GM19035 (cell line): Measurements from ENCODE around the gene CARD18.

Experiments
- ATAC-seq: cut with Tn5 transposase; IDR thresholded peaks from one replicate; pipeline ENCODE4 v1.9.1; 2021; ENCODE audit not compliant: unreplicated experiment

CARD18 gene, protein sequence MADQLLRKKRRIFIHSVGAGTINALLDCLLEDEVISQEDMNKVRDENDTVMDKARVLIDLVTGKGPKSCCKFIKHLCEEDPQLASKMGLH

DNA sequence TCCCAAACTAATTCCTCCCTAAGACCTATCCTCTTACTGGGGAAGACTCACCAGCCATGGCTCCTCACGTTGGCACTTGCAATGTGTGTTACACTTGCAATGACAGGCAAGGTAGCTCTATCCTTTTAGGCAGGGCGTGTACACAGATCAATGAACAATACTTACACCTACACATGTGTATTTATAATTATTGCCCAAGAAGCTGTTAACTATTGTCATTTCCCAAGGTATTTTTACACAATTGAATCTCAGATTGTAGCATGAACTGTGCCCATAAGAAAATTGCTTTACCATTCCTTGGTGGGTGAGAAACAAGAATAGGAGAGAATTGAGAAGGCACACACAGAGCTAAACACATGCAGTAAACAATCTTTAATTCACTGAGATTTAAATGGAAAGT, at the start of gene CARD18:
Gene CARD18 (minus strand): TSS at position 101 of the 400 bp plus-strand sequence. CDS start 43 bp downstream, at position 58.
- no peak for ATAC-seq

DNA sequence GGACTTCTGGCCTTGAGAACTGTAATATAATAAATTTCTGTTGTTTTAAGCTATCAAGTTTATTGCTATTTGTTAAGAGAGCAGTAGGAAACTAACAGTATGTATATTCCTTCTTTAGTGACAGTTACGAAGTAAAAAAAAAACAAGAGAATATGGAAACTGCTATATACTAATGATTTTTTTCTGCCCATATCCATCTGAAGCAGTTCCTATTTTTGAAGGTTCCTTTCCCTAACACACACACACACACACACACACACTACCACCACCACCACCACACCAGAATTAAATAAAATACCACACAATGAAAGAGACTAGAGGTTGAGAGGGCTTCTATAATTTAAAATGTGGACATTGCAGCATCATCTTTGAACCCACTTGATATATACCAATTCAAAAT, 44.4 kb upstream of the CARD18 start:
- no peak for ATAC-seq

GRCh38 chr11:105183426-105183825, 43.9 kb upstream of the CARD18 start:
- no peak for ATAC-seq

DNA sequence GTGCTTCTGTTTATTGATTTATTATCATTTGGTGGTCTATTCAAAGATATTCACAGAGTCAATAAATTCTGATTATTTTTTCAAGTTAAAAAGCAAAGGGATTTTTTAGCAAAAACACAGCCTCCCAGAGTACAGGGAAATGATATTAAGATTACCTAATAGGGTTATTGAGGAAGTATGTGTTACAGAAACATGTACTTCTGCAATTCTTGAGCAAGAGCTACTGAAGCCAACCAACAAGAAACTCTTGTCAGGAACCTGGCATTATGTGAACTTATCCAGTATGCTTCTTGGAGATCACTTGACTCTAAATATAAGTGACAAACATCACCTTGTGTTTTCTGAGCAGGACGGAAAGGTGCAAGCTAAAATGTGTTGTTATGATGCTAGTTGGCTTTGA, 42.0 kb upstream of the CARD18 start:
- ATAC-seq, result no peak

GRCh38 chr11:105181100-105181499, 41.5 kb upstream of the CARD18 start:
- ATAC-seq, result no peak

DNA sequence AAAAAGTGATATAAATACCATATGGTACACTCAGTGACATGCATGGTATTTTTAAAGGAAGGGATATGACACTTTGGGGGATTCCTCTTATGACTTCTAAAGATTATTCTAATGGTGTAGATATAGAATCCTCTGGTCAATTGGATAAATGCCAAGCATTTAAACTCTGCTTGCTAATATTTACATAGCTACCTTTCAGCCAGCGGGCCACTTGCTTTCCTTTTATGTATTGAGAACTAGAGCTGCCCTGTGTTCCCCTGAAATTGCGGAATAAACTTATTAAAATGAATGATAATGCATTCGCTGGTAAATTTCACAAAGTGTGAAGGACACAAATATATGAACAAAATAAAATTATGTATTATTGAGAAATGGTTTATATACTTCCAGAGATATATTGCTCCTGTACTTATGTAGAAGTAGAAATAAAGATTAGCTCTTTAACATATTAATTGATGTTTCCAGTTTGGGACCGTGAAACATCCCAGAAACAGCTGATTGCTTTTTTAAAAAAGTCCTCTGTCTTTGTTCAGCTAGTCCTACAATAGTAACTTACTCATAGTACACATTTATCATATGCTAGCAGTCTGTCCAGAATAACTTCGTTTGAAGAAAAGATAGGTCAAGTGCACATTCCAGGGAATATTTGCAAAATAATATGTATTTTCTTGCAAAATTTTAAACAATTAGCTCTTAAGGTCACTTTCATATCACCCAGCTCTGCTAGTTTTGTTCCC, 40.1 kb upstream of the CARD18 start:
- ATAC-seq, result no peak

DNA sequence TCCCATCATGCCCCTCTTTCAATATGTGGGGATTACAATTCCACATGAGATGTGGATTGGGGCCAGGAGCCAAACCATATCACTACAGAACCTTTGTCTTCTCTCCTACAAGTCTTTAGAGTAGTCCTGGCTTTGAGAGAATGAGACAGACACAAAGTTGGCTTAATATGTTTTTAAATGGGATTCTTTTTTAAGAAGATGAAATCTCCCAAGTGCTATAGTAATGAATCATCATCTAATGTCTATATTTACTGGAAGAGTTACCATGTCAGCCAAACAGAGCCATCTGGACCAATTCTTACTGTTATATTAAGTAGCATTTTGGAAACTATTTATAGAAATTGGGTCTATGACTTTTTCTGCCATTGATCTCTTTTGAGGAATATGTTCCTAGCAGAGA, 38.1 kb upstream of the CARD18 start:
- ATAC-seq, result no peak

GRCh38 chr11:105168457-105168856, 28.9 kb upstream of the CARD18 start:
- no peak for ATAC-seq

DNA sequence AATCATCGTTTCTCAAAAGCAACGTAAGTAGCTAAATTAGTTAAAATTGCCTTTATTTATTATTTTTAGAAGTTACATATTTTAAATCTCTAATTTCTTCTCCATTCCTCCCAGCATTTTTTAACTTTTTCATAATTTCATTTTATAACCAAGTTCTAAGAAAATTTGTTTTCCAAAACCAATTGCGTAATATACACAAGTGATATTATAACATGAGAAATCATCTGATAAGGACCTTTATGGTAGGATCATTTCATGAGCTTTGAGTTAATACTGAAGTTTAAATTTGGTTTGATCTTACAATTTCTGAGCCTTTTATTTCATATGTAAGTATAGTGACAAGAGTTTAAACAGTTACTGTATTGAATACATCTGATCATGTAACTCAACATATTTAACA, 27.7 kb upstream of the CARD18 start:
- no peak for ATAC-seq

DNA sequence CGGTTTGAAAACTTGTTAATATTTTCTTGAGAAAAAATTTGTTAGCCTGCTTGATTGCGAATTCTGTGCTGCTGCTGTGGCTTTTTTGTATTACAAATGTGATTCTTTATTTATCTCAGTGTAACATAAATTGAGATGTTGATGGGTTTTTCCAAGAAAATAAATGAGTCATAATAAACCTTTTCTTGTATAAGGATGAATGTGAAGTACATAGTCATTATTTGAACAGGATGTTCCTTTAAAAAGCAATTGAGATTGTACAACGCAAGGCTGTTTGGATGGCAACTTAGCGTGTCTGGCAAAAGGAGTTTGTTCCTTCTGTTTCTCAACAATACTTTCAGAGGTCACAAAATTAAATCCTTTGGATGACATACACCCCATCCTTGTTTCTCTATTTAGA, 24.6 kb upstream of the CARD18 start:
- no peak for ATAC-seq

DNA sequence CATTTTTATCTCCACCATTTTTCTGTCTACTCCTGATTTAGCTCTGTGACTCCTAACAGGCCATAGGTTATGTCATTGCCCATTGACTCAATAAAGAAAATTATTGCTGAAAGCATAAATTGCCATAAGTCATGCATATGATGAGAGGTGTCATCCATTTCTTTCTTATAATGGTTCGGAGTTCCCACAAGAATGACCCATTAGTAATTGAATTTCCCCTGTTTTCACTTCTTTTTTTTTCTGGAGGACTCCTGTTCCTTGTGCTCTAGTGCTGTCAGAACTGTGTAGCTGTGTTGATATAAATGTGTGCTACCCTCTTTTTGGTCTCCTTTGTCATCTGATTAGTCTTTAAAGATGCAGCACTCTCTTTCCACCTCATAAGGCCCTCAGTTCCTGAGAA, 22.9 kb upstream of the CARD18 start:
- no peak for ATAC-seq

- ATAC-seq, result no peak
Measured at GRCh38 chr11:105158436-105158835, 18.9 kb upstream of the CARD18 start.

DNA sequence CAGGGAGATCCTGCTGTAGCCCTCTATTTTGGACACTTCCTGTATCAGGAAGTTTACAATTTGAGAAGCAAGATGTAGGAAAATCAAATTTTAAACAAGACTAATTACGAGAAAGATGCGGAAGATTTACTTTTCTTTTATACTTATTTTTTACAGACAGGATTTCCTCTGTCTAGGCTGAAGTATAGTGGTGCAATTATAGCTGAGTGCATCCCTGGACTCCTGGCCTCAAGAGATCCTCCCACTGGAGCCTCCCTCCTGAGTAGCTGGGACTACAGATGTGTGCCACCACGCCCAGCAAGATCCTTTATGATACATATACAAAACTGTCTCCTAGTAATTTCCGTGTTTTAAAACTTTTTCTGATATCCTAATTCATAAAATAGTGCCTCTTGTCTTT, 17.2 kb upstream of the CARD18 start:
- no peak for ATAC-seq

DNA sequence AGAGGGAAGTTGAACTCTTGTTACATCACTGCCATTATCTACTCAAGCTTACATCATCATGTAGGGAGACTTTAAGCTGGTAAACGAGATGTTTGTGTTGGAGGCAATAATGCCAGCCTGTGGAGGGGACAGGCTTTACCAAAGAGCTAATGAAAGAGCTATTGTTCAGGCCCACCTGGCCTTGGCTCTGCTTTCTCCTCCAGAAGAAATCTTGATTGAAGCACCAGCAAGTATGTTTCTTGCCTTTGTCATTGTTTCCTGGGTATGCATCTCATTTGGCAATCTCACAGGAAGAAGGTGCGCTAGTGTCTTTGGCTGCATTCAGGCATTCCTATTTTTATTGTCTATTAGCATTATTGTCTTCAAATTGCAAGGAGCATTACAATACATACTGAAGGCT, 16.7 kb upstream of the CARD18 start:
- ATAC-seq, result no peak

DNA sequence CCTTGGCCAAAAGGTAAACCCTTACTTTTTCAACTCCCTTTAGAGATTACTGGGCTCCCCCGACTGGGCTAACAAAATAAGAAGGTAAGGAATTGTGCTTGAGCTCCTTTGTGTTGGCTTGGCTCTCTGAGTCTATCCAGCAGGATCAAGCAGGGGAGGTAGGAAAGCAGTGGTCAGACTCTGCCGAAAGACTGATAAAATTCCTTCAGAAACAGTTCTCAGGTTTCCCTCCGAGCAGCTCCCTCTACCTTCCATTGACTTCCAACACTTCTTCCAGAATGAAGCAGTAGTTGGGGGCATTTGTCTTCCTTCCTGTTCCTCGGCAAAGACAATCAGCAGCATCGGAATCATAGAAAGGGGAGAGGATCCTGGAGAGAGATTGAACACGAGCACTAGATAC, 16.1 kb upstream of the CARD18 start:
- no peak for ATAC-seq

GRCh38 chr11:105153392-105153791, 13.8 kb upstream of the CARD18 start:
- no peak for ATAC-seq

DNA sequence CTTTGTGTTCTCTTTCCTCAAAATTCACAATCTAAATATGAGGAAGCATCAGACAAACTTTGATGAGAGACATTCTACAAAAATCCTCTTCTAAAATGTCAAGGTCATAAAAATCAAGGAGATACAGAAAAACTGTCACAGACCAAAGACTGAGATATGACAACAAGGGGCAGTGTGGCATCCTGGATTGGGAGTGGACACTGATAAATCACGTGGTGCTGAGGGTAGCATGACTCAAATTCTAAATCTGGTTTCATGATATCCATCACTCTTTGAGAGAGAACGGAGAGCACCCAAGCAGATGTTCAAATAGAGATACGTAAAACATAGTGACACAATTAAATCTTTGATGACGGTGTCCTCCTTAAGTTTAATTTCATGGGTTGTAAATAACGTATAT, 13.0 kb upstream of the CARD18 start:
- no peak for ATAC-seq

DNA sequence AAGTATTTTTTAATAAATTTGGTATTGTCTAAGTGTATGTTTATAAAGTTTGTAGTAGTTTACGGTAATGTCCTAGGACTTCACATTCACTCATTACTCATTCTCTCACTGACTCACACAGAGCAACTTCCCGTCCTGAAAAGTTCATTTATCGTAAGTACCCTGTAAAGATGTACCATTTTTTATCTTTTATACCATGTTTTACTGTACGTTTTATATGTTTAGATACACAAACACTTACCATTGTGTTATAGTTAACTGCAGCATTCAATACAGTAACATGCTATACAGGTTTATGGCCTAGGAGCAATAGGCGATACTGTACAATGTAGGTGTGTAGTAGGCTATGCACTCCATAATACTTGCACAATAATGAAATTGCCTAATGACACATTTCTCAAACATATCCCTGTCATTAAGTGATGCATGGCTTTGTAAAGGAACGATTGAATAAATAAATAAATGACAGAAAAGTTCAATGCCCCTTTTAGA, 12.5 kb upstream of the CARD18 start:
- no peak for ATAC-seq

- no peak for ATAC-seq
Measured at GRCh38 chr11:105149477-105149876, 9.9 kb upstream of the CARD18 start.

- no peak for ATAC-seq
Measured at GRCh38 chr11:105148241-105148640, 8.7 kb upstream of the CARD18 start.

- ATAC-seq, result no peak
Measured at GRCh38 chr11:105144887-105145286, 5.3 kb upstream of the CARD18 start.

GRCh38 chr11:105142167-105142566, 2.6 kb upstream of the CARD18 start:
- no peak for ATAC-seq

- ATAC-seq, result no peak
Measured at GRCh38 chr11:105137286-105137685, 2.3 kb downstream of the CARD18 start.
